Stimulated activated CD4-positive, alpha-beta T cell treated with anti-CD3 and anti-CD28 coated beads, Interleukin-4, amount 100 ng/mL, for 1 hour (primary cell): Measurements from ENCODE around the gene MAU2.
A peak's percentile ranks its signal among the peaks of the same experiment; 100 is the strongest.

Experiments used
- DNase-seq: peaks from one replicate; pipeline ENCODE4 v3.0.0-alpha.2; 2020

MAU2 gene

DNA sequence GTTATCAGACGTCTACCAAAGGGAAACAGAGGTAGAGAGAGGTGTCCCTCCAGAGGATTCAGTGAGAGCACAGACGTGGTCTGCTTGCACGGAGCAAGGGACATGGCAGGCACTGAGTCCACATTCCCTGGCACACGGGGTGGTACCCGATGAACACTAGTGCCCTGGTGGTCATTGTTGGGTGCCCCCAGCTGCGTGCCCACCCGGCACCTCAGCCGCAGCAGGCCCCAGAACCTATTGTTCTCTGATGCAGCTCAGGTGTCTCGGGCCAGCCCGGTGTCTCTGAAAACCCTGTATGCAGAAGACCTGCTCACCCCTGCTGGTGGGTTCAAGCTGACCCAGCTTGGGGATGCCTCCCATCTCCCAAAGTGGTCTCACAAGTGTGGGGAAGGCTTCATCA is 12.3 kb upstream of the MAU2 start:
- no peak for DNase-seq

DNA sequence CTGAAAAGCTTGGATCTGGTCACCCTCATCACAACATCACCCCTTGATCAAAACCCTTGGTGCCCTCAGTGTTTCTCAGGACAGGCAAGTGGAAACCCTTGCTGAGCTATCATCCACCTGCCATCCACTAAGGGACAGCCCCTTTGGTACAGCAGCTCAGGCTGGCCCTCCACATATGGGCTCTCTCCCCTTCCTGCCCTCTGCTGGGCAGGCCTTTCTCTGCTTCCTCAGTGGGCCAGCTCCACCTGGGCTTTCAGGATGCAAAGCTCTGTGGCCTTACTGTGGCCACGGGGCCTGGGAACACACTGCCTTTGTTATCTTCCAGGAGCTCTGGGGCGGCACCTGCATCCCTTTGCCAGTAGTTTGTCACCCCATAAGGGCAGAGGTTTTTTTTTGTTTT is 5.2 kb upstream of the MAU2 start:
- no peak for DNase-seq

DNA sequence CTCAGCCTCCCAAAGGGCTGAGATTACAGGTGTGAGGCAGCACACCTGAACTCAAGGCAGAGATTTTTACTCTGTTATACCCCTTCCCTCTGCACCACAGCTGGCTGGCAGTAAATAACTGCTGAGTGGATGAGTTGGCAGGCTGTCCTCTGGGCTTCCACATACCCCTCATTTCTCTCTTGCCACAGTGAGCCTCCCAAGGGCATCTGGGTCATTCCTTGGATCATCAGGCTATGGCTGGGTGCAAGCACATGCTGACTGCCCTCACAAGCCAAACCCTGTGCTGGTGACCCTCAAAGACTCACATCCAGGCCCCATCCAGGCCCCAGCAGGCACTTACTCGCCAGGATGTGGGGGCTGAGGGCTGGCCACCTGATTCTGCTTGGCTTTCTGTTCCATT is 4.5 kb upstream of the MAU2 start:
- no peak for DNase-seq

DNA sequence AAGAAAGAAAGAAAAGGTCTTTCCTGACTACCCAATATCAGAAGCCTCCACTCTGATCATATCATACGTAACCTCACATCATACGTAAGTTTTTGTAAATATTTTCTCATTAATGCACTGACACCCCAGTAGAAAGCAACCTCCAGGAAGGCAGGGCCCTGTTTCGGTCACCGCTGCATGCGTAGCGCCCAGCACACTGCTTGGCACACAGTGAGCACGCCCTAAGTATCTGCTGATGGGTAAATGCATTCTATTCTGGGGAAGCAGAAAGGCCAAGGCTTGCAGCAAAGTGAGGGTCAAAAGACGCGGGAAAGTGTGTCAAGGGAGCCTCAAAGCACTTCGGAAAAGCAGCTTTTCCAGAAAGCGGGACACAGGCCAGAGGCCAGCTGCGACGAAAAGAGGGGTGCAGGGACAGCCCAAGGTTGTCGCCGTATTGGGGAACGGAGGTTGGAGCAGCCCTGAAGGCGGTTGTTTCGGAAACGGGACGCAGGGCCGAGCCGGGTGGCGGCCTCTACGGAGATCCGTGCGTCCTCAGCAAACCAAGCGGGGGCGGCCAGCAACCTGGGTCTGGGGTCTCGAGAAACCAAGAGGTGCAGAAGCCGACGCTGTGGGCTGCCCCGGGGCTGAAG is 783 bp upstream of the MAU2 start:
- DNase-seq: no peak

DNA sequence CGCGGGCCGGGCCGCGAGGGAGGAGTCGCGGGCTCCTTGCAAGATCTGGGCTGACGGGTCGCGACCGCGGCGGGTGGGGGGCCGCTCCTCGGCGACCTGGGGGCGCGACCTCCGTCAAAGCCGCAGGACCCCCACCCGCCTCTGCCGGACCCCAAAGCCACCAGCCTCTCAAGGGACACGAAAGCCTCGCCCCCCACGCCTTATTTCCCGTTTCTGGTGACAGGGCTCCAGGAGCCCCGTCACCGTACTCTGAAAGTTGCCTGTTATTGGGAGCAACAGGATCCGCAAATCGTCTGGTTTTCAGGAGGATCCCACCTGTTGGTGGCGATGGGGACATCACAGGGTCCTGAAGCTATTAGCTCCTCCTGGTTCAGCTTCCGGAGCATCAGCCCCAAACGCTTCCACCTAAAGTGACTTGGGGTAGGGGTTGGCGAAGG is 530 bp downstream of the MAU2 start:
- peak; percentile 11 for DNase-seq

DNA sequence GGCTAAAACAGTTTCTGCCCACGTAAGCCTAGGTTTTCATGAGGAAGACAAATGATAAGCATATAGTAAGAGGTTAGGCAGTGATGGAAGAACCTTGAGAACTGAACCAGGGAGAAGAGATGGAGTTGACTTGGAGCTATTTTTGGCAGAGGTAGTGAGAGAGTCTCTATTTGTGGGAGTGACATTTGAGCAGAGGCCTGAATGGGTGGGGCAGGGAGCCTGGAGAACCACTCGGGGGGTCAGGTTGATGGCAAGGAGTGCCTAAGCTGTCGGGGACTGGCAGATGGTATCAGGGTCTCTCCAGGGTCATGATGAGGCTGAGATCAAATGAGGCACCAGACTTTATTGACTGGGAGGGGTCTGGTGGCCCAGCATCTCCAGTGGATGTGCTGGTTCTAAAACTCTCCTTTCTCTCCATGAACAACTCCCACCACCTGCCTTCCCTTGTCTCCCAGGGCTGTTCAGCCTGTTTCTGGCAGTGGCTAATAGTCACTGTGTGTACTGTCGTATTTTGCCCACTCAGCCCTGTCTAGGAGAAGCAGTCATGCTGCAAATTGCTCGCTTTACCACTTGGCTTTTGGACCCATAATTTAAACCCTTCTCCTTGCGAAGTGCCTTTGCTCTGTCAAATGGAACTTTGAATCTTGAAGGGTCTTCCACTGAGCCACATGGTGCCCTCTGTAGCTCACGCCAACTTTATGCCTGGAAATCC is 3.6 kb downstream of the MAU2 start:
- no peak for DNase-seq

DNA sequence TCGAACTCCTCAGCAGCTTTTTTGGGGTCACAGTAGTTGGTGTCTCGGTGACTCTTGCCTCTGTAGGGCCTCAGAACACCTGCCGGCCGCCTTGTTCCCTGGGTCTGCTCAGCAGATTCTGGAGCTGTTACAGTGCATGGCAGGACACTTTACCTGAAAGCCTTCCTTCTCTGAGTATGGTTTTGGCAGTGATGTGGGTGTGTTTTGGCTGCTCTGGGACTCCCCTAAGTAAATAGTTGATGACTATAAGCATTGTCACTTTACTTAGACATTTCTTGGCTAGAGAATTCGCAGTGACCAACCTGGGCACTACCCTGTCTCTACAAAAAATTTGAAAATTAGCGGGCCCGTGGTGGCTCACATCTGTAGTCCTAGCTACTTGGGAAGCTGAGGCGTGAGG is 7.0 kb downstream of the MAU2 start:
- no peak for DNase-seq

DNA sequence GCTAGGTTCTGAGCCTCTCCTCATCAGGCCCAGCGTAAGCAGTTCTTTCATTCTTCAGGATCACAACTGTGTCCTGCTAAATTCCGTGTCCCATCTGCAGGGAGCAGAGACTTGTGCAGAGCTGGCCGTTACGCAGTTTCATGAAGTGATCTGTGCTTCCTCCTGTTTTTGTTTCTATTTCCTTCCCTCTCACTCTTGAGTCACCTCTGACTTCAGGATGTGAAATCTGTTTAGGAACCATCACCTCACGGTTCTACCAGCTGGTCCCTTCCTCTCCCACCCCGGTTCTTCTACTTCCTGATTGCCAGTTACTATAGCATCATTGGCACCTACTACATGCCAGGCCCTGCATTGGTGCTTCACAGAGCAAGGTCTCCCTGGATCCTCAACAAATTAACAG is 8.5 kb downstream of the MAU2 start:
- DNase-seq: no peak

DNA sequence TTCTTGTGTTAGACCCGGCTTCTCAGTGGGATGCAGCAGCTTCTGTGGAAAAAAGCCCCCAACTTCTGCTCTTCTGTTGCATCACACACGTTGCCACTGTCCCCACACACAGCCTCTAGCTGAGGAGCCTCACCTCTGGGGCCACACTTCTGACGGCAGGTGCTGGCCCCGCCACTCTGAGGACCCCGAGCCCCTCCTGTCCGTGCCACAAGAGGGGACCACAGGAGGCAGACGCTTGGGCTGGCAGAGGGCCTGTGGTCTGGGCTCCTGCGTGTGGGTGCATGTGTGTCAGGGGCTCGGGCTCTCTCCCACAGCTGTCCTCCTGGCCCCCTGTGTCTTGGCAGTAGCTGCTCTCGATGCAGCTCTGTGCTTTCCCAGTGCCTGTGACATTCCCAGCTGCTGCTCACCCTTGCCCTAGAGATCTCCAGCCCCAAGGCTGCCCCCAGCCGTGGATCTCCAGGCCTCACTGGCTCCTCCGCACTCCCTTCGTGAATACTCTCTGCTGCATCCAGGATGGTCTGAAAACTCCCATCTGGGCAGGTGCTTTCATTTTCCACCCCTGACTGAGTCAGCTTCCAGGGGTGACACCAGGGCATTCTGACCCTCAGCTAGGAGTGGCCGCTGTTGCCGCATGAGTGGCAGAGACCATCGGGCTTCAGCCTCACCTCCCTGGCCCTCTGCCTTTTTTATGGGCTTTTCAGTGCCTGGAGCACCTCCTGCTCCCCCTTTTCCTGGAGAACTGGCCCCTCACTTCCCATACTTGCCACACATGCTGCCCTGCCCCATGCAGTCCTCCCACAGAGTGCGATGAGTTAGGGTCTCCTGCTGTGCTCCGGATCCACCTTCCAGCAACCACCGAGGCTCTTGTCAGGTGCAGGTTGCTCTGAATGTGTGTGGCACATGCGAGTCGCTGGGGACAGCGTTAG is 13.7 kb downstream of the MAU2 start:
- no peak for DNase-seq

DNA sequence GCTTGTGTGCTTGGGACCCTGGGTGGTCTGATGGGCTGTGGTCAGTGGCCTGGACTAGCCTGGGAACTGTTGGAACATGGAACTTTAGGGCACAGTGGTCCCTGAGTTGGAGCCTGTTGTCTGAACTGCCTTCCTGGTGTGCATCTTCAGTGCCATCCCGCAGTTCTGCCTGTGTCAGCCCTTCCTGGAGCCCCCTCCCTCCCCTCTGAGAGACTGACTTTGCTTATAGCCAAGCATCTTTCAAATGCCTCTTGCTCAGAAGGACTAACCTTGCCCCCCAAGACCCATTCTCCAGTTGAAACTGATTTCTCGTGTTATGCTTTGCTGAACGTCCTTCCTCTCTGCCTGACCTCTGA is 14.3 kb downstream of the MAU2 start:
- DNase-seq: no peak

DNA sequence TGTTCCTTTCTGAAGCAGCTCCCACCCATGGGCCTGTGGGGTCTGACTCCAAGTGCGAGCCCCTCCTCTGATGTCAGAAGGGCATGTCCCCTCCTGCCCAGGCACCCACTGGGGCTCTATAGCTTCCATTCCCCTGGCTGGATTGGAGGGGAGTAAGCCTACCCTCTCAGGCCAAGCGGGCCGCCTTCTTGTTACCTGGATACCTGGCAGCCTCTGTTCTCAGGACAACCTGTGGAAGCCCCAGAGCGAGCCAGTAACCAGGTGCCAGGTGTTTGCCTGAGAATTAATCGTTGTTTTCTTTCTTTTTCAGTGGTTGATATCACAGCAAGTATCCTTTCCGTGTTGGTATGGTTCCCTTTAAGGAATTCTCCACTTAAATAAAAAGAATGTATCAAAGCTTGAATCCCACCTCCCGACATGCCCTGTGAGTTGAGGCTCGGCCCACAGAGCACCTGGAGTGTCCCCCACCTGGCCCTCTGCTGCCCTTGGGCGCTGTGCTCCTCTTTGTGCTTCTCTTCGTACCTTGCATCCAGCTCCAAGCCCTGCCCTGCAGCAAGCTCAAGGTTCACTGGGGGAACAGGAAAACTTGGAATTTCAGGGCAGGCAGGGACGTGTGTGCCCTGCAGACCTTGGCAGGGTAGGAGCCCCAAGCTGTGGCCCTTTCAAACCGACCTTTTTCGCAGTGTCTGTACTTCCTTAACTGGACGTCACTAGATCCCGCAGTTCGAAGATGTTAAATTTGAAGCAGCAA is 15.0 kb downstream of the MAU2 start:
- DNase-seq: no peak

DNA sequence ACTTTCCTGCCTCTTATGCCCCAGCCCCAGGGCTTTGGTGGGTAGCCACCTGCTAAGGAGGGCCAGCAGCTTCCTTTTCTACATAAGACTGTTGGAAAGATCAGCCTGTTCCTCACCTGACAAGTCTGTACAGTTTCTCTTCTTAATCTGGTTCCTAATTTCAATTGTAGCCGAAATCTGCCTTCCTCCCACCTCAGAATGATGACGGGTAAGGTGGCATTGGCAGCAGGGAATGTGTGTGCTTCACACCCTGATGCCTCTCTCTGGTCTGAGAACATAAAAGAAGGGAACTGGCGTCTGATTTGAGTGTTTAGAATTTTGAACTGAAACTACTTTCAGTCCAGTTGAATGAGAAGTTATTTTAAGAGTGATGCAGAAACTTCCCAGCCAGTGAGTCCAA is 16.0 kb downstream of the MAU2 start:
- DNase-seq: no peak

DNA sequence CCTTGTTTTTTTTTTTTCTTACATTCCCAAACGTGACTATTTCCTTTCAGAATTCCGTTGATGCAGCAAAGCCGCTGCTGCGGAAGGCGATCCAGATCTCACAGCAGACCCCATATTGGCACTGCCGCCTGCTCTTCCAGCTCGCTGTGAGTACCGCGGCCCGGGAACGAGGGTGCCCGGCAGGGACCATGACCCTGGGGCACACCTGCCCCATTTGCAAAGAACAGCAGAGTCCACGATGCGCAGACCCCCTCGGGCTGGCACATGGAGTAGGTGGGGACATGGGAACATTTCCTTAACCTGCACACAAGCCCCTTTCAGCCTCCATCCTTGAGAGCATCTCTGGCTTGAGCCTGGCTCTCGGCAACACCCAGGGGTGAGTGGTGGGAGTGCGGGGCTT is 16.5 kb downstream of the MAU2 start:
- no peak for DNase-seq

DNA sequence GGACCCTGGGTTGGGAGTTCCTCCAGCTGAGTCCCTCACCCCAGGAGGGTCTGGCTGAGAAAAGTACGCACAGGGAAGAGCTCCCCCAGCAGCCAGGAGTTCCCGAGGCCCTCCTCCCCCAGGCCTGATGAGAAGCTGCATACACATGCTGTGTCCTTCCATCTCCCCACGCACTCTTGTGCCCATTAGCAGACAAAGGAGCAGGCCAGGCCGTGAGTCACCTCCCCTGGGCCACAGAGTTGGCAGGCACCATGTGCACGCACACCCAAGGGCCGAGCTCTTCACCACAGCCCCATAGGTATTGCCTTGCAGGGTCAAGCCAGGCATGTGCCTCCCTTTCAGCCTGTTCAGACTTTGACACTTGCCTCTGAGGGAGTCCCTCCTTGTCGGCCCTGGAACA is 17.5 kb downstream of the MAU2 start:
- DNase-seq: no peak

DNA sequence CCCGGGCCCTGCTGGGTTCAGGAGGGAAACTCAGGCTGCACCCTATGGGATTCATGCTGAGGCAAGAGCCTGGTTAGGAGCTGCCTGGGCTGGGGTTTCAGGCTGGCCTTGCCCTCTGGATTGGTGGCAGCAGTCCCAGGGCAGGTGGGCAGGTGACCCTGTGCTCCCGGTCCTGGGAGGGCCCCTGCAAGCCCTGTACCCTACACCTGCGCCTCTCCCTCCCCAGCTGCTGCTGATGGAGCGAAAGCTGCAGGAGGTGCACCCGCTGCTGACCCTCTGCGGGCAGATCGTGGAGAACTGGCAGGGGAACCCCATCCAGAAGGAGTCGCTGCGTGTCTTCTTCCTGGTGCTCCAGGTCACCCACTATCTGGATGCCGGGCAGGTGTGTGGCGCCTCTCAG is 20.4 kb downstream of the MAU2 start:
- no peak for DNase-seq

DNA sequence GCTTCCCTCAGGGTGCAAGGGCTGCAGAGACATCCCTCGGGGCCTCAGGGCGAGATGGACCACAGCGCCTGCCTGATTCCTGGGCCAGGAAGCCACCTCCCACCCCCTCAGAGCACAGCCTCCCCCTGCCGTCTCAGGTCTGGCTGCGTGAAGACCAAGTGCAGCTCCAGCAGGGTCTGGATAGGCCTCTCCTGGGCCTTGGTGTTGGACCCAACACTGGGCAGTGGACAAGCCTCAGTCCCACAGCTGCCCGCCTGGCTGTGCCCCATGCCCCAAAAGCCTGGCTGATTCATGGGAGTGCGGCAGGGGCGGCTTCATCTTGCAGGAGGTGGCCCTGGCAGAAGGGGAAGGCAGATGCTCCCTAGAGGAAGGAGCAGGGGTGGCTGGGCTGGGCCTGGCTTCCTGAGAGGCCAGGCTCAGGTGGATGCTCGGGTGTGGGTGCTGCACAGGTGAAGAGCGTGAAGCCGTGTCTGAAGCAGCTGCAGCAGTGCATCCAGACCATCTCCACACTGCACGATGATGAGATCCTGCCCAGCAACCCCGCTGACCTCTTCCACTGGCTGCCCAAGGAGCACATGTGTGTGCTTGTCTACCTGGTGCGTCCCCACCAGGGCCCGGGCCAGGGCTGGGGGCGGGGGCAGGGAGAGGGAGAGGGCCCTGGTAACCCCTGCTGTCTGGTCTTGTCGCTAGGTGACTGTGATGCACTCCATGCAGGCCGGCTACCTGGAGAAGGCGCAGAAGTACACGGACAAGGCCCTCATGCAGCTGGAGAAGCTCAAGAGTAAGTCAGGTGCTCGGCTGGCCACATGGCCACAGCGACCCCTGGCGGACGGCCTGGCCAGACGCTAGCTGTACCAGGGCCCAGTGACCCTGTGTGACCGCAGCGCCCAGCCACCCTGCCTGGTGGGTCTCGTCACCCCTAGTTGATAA is 21.7 kb downstream of the MAU2 start:
- DNase-seq: no peak

DNA sequence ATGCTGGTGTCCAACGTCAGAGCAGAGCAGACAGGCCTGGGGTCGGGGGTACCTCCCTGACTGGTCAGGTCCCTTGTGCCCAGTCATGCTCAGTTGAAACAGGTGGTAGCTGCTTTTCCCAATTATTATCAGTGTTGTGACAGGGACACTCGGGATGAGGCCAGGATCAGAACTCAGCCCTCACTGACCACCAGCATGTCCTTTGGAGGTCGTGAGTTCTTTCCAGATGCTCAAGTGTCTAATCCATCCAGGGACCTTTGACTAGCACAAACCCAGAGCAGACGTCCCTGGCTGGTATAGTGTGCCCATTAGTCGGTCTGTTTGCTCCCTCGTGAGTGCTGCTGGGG is 22.4 kb downstream of the MAU2 start:
- DNase-seq: no peak

DNA sequence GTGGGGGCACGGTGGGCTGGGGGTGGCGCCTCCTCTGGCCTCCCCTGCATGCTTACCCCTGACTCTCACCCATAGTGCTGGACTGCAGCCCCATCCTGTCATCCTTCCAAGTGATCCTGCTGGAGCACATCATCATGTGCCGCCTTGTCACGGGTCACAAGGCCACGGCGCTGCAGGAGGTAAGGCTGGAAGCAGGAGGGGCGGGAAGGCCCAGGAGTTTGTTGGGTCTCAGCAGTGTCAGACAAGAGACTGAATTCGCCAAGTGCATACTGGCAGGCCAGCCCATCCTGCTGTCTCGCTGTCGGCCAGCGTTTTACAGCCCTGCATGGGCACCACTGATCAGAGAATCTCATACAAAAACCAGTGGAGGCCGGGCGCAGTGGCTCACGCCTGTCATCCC is 23.1 kb downstream of the MAU2 start:
- DNase-seq: no peak

DNA sequence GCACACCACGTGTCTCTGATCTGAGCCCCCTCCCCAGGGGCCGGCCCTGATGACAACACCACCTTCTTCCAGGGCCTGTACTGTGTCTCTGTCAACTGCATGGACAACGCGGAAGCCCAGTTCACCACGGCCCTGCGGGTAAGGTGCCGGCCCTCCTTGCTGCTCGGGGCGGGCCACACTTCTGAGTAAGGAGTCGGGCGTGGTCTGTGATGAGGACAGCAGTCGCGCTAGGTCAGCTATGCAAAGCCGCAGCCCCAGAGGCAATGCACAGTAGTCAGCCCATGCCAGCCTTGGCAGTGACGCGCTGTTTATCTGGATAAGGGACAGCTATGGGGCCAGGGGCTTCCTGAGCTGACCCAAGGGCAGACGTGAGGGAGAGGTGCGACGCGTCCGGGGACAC is 24.6 kb downstream of the MAU2 start:
- no peak for DNase-seq

DNA sequence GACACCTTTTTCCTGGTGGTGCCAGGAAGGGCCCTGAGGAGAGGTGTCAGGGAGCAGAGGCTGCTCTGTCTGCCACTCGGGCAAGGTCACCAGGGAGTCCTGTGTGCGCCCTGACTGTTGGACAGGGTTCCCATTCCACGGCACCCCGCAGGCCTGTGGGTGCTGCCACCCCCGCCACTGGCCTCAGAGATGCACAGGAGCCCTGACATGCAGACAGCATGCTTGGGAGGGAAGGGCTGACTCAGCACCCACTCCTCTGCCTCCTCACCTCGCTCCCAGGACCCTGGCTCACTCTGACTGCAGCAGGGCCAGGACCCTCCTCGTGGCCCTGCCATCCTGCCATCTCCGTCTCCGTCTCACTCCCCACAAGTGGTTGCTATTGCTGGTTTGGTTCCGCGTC is 25.3 kb downstream of the MAU2 start:
- DNase-seq: no peak

DNA sequence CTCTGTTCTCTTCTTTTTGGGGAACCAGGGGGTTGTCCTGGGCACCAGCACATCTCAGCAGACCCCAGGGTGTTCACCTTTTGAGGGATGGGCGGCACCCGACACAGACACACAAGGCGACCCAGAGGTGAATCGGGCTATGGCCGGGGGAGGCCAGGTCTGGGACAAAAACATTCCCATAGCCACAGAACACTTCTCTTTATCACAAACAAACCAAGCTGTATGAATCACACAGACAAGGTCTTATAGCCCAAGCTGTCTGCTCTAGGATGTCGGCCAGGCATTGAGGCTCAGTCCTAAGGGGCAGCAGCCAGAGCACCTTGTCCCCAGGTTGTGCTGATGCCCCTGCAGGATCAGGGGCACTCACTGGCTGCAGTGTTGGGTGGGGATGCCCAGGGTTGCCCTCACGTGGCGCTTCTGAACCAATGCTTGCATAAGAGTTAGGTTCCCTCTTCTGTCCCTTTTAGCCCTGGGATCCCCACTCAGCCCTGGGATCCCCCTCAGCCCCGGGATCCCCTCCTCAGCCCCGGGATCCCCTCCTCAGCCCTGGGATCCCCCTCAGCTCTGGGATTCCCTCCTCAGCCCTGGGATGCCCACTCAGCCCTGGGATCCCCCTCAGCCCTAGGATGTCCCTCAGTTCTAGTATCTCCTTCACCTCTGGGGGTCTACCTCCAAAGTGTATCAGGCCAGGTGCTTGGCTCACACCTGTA is 26.9 kb downstream of the MAU2 start:
- no peak for DNase-seq

DNA sequence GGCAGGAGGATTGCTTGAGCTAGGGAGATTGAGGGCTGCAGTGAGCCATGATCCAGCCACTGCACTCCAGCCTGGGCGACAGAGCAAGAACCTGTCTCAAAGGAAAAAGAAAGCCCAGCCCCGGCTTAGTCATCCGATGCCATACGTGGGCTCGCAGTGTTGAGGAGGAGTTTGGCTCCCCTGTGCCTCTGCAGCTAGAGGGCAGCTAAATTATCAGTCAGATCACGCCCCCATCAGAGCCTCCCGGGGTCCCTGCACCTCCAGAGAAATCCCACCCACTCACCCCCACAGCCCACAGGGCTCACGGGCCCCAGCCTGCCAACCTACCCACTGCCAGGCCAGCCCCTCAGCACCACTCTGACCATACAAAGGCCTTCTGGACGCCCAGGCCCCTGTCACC is 27.6 kb downstream of the MAU2 start:
- DNase-seq: no peak
